WTC11 (cell line): Measurements from ENCODE around the gene PTPRT. TPM values are rescaled to one million over a fixed set of nuclear protein-coding genes. Genes with fewer than 3 reads are reported as not detected.

ENCODE experiments used
- ATAC-seq: fragments of 200-7000 bp; cut with Tn5 transposase; 2 replicates; pipeline ENCODE4 v1.10.0; 2021; ENCODE audit warnings: mild to moderate bottlenecking, moderate library complexity
- CTCF ChIA-PET: fragments of 300-600 bp; sonication (Branson Sonifier 250); formaldehyde crosslinking; loops from one replicate; lab custom pipeline; 2021; ENCODE audit warnings: antibody characterized with exemption; lab: Charles Lee
- POLR2A ChIA-PET: fragments of 350-600 bp; sonication (Branson Sonifier 250); formaldehyde crosslinking; loops from one replicate; lab custom pipeline; 2021; ENCODE audit warnings: antibody characterized with exemption; lab: Charles Lee
- DNase-seq: peaks from one replicate; pipeline ENCODE4 v3.0.0; 2021; ENCODE audit warnings: low spot score
- H3K27ac Mint-ChIP-seq: 2 replicates; pipeline ENCODE4 v1.8.0; 2021; ENCODE audit warnings: mixed read lengths
- H3K27me3 Mint-ChIP-seq: 2 replicates; pipeline ENCODE4 v1.8.0; 2021; ENCODE audit warnings: low read depth, mild to moderate bottlenecking, moderate library complexity, mixed read lengths
- H3K36me3 Mint-ChIP-seq: 2 replicates; pipeline ENCODE4 v1.8.0; 2021; ENCODE audit warnings: mixed read lengths
- H3K4me1 Mint-ChIP-seq: 2 replicates; pipeline ENCODE4 v1.8.0; 2022; ENCODE audit warnings: mixed read lengths
- H3K4me3 Mint-ChIP-seq: 2 replicates; pipeline ENCODE4 v1.8.0; 2021; ENCODE audit warnings: mild to moderate bottlenecking, moderate library complexity, mixed read lengths
- H3K9me3 Mint-ChIP-seq: 2 replicates; pipeline ENCODE4 v1.8.0; 2021; ENCODE audit warnings: mixed read lengths
- CBFB ChIP-seq: sonication (generic); formaldehyde crosslinking; IDR thresholded peaks from 2 replicates; pipeline ENCODE4 v1.8.1; 2022; ENCODE audit warnings: mild to moderate bottlenecking, low read depth, missing genetic modification reagents
- CREB1 ChIP-seq: sonication (generic); formaldehyde crosslinking; IDR thresholded peaks from 2 replicates; pipeline ENCODE4 v1.8.0; 2023; ENCODE audit warnings: mild to moderate bottlenecking, missing genetic modification reagents
- FOXP1 ChIP-seq: sonication (generic); formaldehyde crosslinking; IDR thresholded peaks from 2 replicates; pipeline ENCODE4 v1.8.0; 2022; ENCODE audit warnings: missing genetic modification reagents, mild to moderate bottlenecking, moderate library complexity, borderline replicate concordance
- KAT7 ChIP-seq: sonication (generic); formaldehyde crosslinking; IDR thresholded peaks from 2 replicates; pipeline ENCODE4 v1.8.1; 2023; ENCODE audit warnings: missing genetic modification reagents, mild to moderate bottlenecking, borderline replicate concordance
- ZBTB21 ChIP-seq: sonication (generic); formaldehyde crosslinking; IDR thresholded peaks from 2 replicates; pipeline ENCODE4 v1.8.1; 2023; ENCODE audit warnings: mild to moderate bottlenecking, missing genetic modification reagents, borderline replicate concordance
- ZNF121 ChIP-seq: sonication (generic); formaldehyde crosslinking; IDR thresholded peaks from 2 replicates; pipeline ENCODE4 v1.8.0; 2023; ENCODE audit warnings: missing genetic modification reagents
- ZNF396 ChIP-seq: fragments of 250-450 bp; sonication (Bioruptor Pico); IDR thresholded peaks from 2 replicates; pipeline ENCODE4 v1.8.0; 2021; ENCODE audit warnings: mild to moderate bottlenecking, moderate library complexity, borderline replicate concordance
- total RNA-seq: library from RNA; stranded (reverse); gene quantifications from 3 replicates; pipeline ENCODE4 v1.2.3, GENCODE V29; 2021
- TF ChIP-seq, protein P1 (sequence below): sonication (generic); formaldehyde crosslinking; IDR thresholded peaks from 2 replicates; pipeline ENCODE4 v1.8.1; 2022; ENCODE audit warnings: mild to moderate bottlenecking, moderate library complexity, missing genetic modification reagents
- TF ChIP-seq, protein P2 (sequence below): fragments of 200-600 bp; IDR thresholded peaks from 2 replicates; pipeline ENCODE4 v1.8.0; 2022; ENCODE audit warnings: antibody characterized with exemption
- TF ChIP-seq, protein P3 (sequence below): sonication (generic); formaldehyde crosslinking; IDR thresholded peaks from 2 replicates; pipeline ENCODE4 v1.8.1; 2023; ENCODE audit warnings: mild to moderate bottlenecking, missing genetic modification reagents
- TF ChIP-seq, protein P4 (sequence below): sonication (generic); formaldehyde crosslinking; IDR thresholded peaks from 2 replicates; pipeline ENCODE4 v1.8.1; 2022; ENCODE audit warnings: mild to moderate bottlenecking, missing genetic modification reagents, moderate library complexity, borderline replicate concordance
- TF ChIP-seq, protein P5 (sequence below): sonication (generic); formaldehyde crosslinking; IDR thresholded peaks from 2 replicates; pipeline ENCODE4 v1.8.1; 2023; ENCODE audit warnings: mild to moderate bottlenecking, missing genetic modification reagents, moderate library complexity

The PTPRT gene
- total RNA-seq, 1 experiment from 2014 or later = 1.1 TPM

DNA sequence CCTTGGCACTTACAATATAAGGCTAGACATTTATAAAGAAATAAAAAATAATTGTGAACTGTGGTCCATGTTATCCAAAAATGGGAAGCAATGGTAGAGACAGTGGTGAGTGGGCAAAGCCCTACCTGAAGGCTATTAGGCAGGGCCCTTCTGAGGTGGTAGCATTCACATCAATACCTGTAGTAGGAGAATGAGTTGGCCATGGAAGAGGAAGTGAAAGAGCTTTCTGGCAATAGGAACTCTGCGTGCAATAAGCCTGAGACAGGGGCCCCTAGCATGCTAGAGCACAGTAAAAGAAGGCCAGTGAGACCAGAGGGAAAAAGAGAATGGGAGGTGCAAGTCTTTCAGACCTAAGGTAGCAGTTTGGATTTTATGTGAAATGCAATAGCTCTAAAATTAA lies 754.5 kb downstream of the PTPRT start:
- Mint-ChIP-seq H3K9me3 (no peaks in the 10 kb centered on the region; the same call in 1 of the 2 replicates), H3K4me1 (no peaks in the 10 kb centered on the region), H3K27me3 (no peaks in the 10 kb centered on the region), H3K4me3 (no peak overlapping the region), H3K36me3 (no peaks in the 10 kb centered on the region), H3K27ac (no peak overlapping the region)
- DNase-seq (no peak), ATAC-seq (no peak)
- ChIA-PET POLR2A (no interaction called here), CTCF (no interaction called here)
- TF ChIP-seq, protein P1, sequence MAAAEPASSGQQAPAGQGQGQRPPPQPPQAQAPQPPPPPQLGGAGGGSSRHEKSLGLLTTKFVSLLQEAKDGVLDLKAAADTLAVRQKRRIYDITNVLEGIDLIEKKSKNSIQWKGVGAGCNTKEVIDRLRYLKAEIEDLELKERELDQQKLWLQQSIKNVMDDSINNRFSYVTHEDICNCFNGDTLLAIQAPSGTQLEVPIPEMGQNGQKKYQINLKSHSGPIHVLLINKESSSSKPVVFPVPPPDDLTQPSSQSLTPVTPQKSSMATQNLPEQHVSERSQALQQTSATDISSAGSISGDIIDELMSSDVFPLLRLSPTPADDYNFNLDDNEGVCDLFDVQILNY = no peak
- TF ChIP-seq ZBTB21 (CRISPR knock-in tag) = no peak
- TF ChIP-seq, protein P2, sequence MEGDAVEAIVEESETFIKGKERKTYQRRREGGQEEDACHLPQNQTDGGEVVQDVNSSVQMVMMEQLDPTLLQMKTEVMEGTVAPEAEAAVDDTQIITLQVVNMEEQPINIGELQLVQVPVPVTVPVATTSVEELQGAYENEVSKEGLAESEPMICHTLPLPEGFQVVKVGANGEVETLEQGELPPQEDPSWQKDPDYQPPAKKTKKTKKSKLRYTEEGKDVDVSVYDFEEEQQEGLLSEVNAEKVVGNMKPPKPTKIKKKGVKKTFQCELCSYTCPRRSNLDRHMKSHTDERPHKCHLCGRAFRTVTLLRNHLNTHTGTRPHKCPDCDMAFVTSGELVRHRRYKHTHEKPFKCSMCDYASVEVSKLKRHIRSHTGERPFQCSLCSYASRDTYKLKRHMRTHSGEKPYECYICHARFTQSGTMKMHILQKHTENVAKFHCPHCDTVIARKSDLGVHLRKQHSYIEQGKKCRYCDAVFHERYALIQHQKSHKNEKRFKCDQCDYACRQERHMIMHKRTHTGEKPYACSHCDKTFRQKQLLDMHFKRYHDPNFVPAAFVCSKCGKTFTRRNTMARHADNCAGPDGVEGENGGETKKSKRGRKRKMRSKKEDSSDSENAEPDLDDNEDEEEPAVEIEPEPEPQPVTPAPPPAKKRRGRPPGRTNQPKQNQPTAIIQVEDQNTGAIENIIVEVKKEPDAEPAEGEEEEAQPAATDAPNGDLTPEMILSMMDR = no peak
- no peak for TF ChIP-seq ZNF121 (CRISPR knock-in tag)
- TF ChIP-seq ZNF396 (CRISPR knock-in tag) = no peak
- no peak for TF ChIP-seq CBFB
- TF ChIP-seq, protein P3, sequence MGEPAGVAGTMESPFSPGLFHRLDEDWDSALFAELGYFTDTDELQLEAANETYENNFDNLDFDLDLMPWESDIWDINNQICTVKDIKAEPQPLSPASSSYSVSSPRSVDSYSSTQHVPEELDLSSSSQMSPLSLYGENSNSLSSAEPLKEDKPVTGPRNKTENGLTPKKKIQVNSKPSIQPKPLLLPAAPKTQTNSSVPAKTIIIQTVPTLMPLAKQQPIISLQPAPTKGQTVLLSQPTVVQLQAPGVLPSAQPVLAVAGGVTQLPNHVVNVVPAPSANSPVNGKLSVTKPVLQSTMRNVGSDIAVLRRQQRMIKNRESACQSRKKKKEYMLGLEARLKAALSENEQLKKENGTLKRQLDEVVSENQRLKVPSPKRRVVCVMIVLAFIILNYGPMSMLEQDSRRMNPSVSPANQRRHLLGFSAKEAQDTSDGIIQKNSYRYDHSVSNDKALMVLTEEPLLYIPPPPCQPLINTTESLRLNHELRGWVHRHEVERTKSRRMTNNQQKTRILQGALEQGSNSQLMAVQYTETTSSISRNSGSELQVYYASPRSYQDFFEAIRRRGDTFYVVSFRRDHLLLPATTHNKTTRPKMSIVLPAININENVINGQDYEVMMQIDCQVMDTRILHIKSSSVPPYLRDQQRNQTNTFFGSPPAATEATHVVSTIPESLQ (CRISPR knock-in tag) = no peak

DNA sequence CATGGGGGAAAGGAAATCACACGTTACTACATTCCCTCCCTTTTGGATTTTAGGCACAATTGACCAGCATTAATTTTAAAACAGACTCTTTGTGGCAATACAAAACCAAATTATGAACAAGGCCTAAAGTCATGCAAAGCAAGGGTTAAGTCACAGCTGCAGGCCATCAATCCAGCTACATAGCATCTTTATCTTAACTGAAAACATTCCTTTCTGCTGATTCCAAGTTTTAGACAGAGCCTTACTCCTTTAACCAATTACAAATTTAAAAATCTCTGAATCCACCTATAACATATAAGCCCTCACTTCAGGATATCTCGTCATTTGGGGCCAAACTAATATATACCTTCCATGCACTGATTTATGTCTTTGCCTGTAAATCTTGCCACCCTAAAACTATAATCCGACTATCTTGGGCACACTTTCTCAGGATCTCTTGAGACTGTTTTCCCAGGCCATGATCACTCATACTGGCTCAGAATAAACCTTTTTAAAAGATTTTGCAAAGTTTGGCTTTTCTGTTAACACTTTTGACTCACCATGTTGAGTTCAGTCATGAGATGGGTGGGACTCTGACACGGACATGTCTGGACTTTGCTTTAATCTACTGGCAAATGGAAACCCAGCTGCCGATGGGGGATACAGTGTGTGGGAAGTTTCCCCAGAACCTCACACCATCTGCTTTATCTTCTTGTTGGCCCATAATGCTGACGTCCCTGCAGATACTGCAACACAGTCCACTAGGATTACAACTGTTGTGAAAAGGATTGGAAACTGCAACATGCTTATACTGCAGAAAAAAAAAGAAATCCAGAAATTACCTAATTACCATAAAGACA lies 757.0 kb downstream of the PTPRT start:
- Mint-ChIP-seq H3K27me3 (no peaks in the 10 kb centered on the region), H3K4me3 (no peak overlapping the region), H3K9me3 (peaks cover 9% of the 10 kb centered on the region), H3K36me3 (no peaks in the 10 kb centered on the region), H3K4me1 (no peaks in the 10 kb centered on the region), H3K27ac (no peak overlapping the region)
- ChIA-PET CTCF (no interaction called here), POLR2A (no interaction called here)
- DNase-seq (no peak), ATAC-seq (no peak)
- TF ChIP-seq KAT7 (CRISPR knock-in tag) = no peak
- TF ChIP-seq CREB1 (CRISPR knock-in tag) = no peak

DNA sequence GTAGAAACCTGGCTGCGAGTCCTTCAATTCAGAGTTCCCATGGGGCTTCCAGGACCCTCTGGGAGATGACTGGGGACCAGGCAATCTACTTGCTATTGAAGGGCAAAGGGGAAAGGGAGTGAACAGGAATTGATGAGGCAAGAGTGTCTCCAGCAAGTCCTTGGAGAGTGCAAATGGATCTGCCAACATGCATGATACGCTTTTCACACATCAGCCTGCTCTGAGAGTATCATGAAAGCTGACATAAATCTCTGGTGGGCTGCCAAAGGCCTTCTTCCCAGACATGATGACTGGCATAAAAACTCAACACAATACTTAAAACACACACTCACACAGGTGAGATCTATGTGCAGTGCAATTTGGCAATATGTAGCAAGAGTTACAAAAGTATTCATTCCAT lies 759.1 kb downstream of the PTPRT start:
- CTCF ChIA-PET = no interaction called here
- DNase-seq = no peak
- H3K27ac Mint-ChIP-seq = no peak overlapping the region
- H3K9me3 Mint-ChIP-seq = peaks cover 11% of the 10 kb centered on the region
- H3K4me1 Mint-ChIP-seq = no peaks in the 10 kb centered on the region
- H3K4me3 Mint-ChIP-seq = no peak overlapping the region
- no peaks in the 10 kb centered on the region; the same call in 1 of the 2 replicates for H3K27me3 Mint-ChIP-seq
- POLR2A ChIA-PET = no interaction called here
- H3K36me3 Mint-ChIP-seq = no peaks in the 10 kb centered on the region
- TF ChIP-seq, protein P4, sequence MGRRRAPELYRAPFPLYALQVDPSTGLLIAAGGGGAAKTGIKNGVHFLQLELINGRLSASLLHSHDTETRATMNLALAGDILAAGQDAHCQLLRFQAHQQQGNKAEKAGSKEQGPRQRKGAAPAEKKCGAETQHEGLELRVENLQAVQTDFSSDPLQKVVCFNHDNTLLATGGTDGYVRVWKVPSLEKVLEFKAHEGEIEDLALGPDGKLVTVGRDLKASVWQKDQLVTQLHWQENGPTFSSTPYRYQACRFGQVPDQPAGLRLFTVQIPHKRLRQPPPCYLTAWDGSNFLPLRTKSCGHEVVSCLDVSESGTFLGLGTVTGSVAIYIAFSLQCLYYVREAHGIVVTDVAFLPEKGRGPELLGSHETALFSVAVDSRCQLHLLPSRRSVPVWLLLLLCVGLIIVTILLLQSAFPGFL = no peak
- no peak for TF ChIP-seq FOXP1
- TF ChIP-seq, protein P5, sequence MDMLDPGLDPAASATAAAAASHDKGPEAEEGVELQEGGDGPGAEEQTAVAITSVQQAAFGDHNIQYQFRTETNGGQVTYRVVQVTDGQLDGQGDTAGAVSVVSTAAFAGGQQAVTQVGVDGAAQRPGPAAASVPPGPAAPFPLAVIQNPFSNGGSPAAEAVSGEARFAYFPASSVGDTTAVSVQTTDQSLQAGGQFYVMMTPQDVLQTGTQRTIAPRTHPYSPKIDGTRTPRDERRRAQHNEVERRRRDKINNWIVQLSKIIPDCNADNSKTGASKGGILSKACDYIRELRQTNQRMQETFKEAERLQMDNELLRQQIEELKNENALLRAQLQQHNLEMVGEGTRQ (CRISPR knock-in tag) = no peak
- TF ChIP-seq, all 79 proteins: peak for 0
- ATAC-seq = no peak
